GM21825 (cell line): ENCODE measurements around the gene SMC1B.
"Not testable (repeated sequence)": the region's sequence is repeated elsewhere in the genome, so short reads cannot be mapped to it uniquely, and the experiment has no call there.

Source experiments
- ATAC-seq: cut with Tn5 transposase; IDR thresholded peaks from one replicate; pipeline ENCODE4 v1.9.1; 2021; ENCODE audit warnings: mild to moderate bottlenecking, moderate library complexity; ENCODE audit not compliant: unreplicated experiment

The SMC1B gene

DNA sequence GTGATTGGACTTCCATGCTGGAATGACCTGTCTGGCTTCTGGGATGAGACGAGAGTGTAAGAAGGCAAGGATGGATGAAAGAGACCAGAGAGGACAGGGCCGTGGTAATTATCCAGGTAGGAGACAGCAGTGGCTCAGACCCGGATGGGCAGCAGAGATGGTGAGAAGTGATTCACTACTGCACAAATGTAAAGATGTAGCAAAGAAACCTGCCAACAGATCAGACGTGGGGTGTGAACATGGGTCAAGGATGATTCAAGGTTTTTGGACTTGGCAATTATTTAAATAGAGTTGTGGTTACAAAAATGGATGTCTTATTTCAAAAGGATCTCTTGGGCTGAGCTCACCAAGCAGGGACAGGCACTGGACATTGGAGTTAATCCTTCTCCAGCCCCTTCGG is 32.8 kb upstream of the SMC1B start:
- ATAC-seq, result no peak

DNA sequence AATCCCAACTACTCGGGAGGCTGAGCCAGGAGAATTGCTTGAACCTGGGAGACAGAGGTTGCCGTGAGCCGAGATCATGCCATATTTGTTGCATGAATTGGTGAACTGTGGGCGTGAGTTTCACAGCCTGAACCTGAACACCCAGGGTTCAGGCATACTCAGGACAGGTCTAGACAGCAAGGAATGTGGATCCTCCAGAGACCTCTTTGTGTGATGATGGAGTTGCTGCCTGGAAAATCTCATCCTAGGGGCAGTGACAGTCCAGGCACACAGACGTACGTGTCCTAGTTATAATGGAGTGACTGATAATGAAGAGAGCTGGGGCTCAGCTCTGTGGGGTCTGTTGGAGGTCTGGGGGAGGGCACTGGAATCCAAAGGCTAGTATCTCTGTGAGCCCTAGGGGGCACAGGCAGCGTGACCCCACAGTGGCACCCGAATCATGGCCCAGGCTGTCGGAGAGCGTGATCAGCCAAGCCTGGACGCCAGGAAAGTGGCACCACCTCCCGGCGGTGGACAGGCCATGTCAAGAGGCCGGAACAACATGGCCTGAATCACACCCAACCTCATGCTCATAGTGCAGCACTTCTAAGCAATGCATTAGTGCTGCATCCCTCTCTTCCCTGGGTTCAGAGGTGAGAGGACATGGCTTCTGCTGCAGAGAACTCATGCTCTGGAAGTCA is 31.8 kb upstream of the SMC1B start:
- ATAC-seq, result no peak

DNA sequence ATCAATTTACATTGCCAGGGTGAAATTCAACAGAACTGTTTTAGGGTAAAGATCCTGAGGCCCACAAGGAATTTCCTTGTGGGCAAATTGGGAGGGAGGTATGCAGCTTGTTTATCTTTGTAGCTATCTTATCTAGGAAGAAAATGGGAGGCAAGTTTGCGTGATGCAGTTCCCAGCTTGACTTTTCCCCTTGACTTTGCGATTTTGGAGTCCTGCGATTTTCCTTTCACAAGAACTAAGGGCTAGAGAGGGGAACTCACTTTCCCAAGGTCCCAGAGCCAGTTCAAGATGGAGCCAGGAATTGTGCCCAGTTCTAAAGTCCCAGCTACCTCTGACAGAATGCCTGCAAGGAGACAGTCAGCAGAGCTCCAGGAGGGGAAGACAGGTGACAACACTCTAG is 30.8 kb upstream of the SMC1B start:
- ATAC-seq, result no peak

DNA sequence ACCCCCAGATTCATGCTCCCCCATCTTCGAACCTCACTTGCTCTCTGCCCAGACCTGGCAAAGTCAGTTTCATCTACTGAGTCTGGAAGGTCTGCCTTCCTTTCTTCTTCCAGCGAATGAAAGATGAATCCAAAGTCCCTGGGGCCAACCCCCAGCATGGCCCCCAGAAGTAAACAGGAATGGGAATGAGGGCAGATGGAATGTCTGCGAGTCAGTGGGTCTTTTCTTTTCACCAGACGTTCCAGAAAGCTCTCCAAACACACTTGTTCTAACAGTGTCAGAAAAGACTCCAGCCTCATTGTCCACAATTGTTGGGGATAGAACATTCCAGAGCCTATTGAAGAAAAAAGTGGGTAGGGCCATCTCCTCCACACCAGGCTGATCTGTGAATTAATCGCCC is 28.7 kb upstream of the SMC1B start:
- ATAC-seq, result no peak

DNA sequence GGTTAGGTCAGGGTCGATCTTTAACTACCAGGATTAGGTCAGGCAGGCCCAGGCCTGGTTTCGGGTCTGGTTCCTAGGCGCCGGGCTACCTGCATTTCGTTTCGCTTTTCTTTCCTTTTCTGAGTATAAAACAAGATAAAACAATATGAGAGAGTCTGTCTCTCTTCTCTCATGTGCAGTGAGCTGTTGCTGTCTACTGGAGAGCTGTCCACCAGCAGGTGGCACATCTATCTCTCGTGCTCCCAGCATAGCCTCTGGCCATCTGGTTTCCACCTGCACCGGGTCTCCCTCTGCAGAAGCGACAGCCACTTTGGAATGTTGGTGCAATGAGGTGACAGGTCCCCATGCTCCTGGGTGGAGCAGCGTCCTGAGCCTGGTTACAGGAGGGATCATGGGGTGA is 27.7 kb upstream of the SMC1B start:
- no peak for ATAC-seq

DNA sequence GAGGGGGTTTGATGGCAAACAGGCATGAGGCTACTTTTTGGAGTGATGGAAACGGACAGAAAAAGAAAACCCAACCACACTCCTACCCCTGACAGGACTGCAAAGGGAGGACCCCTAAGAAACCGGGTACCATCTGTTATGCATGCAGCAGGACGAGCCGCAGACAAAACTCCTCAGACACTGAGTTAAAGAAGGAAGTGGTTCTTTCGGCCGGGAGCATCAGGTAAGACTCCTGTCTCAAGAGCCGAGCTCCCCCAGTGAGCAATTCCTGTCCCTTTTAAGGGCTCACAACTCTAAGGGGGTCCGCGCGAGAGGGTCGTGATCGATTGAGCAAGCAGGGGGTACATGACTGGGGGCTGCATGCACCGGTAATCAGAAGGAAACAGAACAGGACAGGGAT is 27.3 kb upstream of the SMC1B start:
- not testable (repeated sequence) for ATAC-seq

DNA sequence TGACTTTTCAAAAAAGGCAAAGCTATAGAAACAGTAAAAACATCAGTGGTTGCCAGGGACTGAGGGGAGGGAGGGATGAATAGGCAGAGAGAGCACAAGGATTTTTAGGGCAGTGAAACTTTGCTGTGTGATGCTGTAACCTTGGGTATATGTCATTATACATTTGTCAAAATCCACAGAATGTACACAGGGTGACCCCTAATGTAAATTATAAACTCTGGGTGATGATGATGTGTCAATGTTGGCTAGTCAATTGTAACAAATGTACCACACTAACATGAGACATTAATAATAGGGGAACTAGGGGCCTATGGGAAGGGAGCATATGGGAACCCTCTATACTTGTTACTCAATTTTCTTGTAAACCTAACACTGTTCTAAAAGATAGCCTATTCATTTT is 24.9 kb upstream of the SMC1B start:
- no peak for ATAC-seq

DNA sequence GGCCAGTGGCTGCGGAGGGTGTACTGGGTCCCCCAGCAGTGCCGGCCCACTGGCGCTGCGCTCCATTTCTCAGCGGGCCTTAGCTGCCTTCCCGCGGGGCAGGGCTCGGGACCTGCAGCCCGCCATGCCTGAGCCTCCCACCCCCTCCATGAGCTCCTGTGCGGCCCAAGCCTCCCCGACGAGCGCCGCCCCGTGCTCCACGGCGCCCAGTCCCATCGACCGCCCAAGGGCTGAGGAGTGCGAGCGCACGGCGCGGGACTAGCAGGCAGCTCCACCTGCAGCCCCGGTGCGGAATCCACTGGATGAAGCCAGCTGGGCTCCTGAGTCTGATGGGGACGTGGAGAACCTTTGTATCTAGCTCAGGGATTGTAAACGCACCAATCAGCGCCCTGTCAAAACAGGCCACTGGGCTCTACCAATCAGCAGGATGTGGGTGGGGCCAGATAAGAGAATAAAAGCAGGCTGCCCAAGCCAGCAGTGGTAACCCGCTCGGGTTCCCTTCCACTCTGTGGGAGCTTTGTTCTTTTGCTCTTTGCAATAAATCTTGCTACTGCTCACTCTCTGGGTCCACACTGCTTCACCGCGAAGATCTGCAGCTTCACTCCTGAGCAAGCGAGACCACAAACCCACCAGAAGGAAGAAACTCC is 23.6 kb upstream of the SMC1B start:
- not testable (repeated sequence) for ATAC-seq

DNA sequence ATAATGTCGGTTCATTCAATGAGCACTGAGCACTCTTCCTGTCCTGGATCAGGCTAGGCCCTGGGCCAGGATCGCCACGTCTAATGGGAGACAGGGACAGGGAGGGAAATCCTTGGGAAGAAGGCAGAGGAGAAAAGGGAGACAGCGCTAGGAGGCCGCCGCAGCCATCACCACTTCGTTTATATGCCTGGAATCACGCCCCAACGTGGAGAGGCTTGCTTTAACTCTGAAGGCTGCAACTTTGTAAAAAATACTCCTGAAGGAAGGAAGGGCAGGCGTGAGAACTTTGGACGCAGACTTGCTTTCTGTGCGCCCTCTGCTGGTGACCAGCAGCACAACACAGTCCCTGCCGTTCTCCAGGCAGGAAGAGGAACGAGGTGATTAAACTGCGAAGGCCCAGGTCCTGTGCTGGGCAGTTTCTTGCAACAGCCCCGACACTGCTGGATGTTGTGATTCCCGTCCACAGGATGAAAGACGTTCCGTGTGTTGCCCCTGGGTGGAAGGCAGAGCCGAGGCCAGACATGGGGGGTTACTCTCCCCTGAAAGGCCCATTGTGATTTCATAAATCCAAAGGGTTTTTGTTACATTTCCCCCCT is 22.2 kb upstream of the SMC1B start:
- ATAC-seq, result no peak

DNA sequence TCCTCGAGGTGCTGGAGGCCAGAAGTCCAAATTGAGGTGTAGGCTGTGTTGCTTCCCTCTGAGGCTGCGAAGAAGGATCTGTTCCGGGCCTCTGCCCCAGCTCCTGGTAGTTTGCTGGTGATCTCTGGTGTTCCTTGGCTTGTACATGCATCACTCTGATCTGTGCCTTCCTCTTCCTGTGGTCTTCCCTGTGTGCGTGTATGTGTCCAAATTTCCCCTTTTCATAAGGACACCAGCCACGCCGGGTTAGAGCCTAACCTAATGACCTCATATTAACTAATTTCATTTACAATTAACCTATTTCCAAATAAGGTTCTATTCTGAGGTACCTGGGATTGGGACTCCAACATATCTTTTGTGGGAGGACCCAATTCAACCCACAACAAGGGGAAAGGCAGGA is 21.6 kb upstream of the SMC1B start:
- ATAC-seq, result no peak

DNA sequence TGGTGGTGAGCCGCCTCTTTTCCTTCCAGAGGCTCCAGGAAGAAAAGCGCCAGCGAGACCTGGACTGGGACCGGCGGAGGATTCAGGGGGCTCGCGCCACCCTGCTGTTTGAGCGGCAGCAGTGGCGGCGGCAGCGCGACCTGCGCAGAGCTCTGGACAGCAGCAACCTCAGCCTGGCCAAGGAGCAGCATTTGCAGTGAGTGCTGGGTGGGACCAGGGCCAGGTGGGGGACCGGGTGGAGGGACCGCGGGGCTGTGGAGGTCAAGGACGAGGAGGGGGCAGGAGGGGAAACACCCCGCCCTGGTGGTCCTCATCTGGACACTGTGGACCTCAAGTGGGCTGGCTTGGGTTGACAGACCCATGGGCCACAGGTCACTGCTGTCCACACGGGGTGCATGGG is 17.5 kb upstream of the SMC1B start:
- no peak for ATAC-seq

DNA sequence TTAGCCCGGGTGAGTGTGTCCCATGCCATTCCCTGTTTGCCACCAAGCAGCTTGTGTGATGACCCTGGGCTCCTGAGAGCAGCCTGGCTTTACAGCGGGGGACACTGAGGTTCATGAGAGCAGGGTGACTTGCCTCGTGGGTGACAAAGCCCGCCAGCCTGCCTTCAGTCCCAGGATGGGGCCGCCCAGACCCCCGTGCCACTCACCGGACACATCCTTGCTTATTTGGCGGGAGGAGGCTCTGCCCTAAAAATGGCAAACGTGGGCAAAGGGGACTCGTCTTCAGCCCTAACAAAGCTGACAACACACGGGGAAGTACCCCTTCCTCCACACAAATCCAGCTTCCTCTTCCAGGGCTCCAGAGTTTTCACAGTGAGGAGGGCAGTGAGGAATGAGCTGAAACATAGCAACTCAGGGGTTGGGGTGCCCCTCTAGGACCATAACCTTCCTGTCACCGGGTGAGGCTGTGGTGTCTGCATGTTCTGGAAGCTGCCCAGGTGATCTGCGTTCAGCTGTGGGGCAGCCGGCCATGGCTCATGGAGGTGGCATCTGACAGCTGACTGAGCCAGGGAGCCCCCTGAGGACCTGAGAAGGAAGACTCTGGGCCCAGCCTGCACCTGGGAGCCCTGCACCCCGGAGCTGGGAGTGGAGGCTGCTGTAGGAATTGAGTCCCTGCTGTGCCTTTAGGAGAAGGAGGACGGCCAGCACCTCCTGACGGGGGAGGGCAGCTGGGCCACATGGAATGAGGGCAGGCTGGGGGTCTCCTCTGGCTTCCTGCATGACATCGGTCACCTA is 16.8 kb upstream of the SMC1B start:
- no peak for ATAC-seq

DNA sequence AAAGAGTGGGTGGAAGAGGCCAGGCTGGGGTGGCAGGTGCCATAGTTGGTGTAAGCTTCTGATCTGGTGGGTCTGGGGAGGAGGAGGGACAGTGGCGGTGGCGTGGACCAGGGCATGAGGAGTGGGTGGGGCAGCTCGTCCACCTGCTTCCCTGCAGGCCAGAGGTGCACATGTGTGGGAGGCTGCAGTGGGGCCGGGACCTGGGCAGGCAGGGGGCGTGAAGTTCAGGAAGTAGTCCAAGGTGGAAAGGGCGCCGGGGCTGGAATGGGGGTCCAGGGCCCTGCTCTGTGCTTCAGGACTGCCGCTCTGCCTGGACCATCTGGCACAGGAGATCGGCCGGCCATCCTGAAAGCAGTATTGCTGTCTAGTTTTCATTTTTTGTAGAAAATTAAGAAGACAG is 16.0 kb upstream of the SMC1B start:
- ATAC-seq, result no peak

DNA sequence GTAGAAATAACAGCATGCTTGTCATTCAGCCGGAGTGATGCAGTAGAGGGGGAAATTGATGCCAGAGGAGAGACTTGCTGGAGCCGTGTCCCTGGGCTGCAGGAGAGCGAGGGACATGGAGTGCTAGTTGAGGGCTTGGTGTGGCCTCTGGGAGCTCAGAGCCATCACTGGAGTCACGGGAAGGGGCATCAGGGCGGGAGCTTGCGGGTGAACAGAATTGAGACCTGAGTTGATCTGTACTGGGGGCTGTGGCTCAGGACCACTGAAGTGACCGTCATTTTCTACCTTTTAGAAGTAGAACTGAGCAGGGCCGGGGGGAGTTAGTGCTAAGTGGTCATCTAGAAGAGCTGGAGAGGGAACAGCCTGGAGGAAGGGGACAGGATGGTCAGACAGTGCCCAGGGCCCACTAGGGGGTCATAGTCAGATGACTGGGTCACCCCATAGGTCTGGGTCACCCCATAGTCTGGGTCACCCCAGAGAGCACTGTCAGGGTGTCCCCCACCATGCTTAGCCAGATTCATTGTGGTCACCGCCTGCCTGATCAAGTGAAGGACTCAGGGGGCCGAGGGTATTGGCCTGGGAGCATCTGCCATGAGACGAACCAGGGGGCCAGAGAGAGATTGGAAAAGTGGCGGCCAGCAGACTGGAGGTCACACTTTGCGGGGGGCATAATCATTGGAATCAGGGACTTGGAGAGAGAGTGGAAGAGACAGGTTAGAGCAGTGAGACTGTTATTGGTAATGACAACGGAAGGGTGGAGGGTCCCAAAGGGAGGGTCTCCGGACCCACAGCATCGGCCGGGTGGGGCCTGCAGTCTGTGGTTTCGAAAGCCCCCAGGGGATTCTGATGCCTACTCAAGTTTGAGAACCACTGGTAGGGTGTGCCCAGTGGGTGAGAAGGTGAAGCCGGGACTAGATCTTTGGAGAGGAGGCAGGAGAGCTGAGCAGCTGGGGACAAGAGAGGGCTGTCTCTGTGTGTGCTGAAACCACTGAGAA is 15.3 kb upstream of the SMC1B start:
- ATAC-seq, result no peak

DNA sequence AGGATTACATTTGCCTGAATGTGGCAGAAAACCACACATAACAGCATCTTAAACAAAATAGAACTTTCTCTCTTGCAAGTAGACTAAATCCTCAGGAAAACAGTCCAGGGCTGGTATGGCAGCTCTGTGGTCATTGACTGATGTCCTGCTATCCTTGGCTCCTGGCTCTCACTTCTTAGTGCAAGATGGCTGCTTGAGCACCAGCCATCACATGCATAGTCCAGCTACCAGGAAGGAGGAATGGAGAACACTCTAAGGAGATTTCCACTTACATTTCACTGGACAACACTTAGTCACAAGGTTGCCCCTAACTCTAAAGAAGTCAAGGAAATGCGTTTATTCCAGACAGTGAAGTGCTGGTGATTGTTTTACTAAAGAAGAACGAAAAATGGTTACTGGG is 13.7 kb upstream of the SMC1B start:
- ATAC-seq, result no peak

DNA sequence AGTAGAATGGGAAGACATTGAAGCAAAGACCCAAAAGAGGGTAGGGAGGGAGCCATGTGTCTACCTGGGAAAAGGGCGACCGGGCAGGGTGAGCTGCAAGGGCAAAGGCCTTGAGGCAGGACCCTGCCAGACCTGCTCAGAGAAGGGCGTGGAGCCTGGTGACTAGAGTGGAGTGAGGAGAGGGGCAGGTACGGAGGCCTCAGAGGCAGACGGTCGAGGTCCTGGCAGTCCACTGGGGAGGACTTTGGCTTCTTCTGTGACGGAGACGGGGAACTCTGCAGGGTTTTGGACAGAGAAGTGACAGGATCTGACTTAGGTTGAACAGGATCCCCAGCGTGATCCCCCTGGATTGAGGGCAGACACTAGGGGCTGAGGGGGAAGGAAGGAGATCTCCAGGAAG is 13.0 kb upstream of the SMC1B start:
- no peak for ATAC-seq

DNA sequence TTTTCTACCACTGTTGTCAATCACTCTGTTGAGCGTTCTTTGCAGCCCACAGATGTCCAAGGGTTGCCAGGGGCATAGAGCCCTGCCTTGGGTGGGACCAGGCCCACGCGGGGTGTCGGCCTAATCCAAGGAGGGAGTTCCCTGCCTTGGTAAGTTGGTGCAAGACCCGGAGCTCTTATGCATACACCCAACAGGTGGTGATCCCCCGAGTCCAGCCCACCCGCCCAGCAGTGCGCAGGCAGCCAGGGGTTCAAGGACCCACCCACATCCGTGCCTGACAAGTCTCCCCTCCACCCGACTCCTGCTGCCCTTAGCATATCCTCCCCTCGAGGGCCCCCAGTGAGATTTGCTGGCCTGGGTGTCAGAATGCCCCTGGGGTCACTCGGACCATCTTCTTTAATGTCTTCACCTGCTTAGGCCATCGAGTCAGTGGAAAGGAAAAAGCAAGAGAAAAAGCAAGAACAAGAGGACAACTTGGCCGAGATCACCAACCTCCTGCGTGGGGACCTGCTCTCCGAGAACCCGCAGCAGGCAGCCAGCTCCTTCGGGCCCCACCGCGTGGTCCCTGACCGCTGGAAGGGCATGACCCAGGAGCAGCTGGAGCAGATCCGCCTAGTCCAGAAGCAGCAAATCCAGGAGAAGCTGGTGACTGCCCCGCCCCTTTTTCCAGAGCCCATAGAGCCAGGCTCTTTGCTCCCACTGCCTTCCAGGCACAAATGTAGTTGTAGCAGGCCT is 12.3 kb upstream of the SMC1B start:
- no peak for ATAC-seq

DNA sequence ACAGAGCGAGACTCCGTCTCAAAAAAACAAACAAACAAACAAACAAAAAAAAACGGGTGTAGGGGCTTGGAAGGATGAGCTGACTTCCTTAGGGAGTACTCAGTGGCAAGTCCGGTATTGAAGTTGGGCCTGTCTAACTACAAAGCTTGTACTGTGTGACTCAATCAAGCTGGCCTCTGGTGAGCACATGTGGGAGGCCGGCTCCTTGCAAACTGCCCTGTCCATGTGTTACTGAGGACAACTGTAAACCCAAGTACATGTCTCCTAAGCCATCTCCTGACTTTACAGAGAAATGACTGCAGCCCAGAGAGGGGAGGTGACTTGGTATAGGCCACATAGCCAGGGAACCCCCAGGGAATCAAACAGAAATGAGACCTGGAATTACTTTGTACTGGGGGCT is 11.7 kb upstream of the SMC1B start:
- no peak for ATAC-seq

DNA sequence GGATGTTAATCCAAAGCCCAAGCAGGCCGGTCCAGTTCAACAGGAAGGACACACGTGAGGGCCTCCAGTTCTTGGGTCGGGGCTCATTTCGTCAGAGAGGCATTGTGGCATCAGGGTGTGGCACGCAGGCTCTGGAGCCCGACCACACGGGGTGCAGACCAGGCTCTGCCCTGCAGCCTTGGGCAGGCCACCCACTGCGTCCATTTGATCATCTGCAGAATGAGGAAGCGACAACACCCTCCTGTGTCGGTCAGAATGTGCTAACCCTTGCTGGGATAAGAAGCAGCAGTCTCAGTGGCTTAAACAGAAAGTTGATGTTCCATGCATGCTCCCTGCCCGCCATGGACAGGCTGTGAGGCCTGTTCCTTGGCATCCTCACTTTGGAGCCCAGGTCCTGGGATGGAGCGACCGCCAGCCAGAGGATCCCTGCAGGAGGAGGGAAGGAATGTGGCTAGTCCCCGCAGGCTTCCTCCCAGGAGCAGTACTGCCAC is 10.9 kb upstream of the SMC1B start:
- no peak for ATAC-seq

DNA sequence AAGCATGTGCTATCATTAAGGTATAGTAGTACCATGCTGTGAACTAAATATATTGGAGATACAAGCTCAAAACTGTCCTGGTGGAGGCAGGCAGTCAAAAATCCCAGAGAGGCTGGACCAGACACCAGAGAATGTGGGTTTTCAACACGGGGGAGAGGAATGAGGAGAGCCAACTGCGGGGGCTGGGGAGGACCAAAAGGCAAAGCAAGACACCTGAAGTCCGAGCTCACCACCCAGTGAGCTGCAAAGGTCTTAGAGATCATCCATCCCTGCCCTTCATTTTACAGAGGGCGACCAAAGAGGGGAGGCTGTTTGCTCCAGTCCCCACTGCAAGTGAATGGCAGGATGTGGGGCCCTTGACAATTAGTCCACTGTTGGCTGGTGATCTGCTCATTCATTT is 10.1 kb upstream of the SMC1B start:
- no peak for ATAC-seq
